IMR-90 (cell line): ENCODE measurements around the gene CAMTA1. TPM values are rescaled to one million over a fixed set of nuclear protein-coding genes. Genes with fewer than 3 reads are reported as not detected.

Experiments used
- ATAC-seq: fragments of 200-7000 bp; cut with Tn5 transposase; 2 replicates; pipeline ENCODE4 v1.9.1; 2020; ENCODE audit warnings: low read depth, mild to moderate bottlenecking, moderate library complexity
- BruUV-seq: library from RNA; stranded (reverse); fragments of 400-500 nt; replicated peaks from 2 replicates; lab custom pipeline; 2021; lab: Mats Ljungman, UMichigan
- CTCF ChIA-PET: fragments of 300-600 bp; formaldehyde crosslinking; extraction: SDS; loops from one replicate; lab custom pipeline; 2021; ENCODE audit warnings: antibody characterized with exemption; lab: Yijun Ruan, JAX
- POLR2A ChIA-PET: fragments of 300-600 bp; sonication (Branson Sonifier 250); formaldehyde crosslinking; loops from one replicate; lab custom pipeline; 2022; ENCODE audit warnings: antibody characterized with exemption; ENCODE audit not compliant: unreplicated experiment; lab: Charles Lee
- DNase-seq: peaks from one replicate; pipeline ENCODE4 v3.0.0; 2013
- H2AFZ ChIP-seq: replicated peaks from 2 replicates; pipeline ENCODE3; 2013; ENCODE audit warnings: low read length, mild to moderate bottlenecking; ENCODE audit not compliant: poor library complexity
- H2AK5ac ChIP-seq: 2 replicates; pipeline ENCODE4 v1.6.1; 2013; ENCODE audit warnings: low read depth, low read length, inconsistent platforms
- H2AK9ac ChIP-seq: replicated peaks from 2 replicates; pipeline ENCODE3; 2013; ENCODE audit warnings: mild to moderate bottlenecking, low read depth, low read length, moderate library complexity; ENCODE audit not compliant: poor library complexity
- H2BK120ac ChIP-seq: 2 replicates; pipeline ENCODE4 v1.6.1; 2013; ENCODE audit warnings: low read depth, low read length, inconsistent platforms
- H2BK15ac ChIP-seq: 3 replicates; pipeline ENCODE4 v1.6.1; 2013; ENCODE audit warnings: low read depth, low read length, inconsistent platforms
- H2BK20ac ChIP-seq: 2 replicates; pipeline ENCODE4 v1.6.1; 2013; ENCODE audit warnings: low read depth, mild to moderate bottlenecking, inconsistent platforms, low read length, moderate library complexity
- H2BK5ac ChIP-seq: 2 replicates; pipeline ENCODE4 v1.6.1; 2013; ENCODE audit warnings: mild to moderate bottlenecking, low read depth, low read length, inconsistent platforms; ENCODE audit not compliant: poor library complexity, severe bottlenecking
- H3K14ac ChIP-seq: replicated peaks from 2 replicates; pipeline ENCODE4 v1.6.1; 2013; ENCODE audit warnings: low read depth, low read length, inconsistent platforms
- H3K18ac ChIP-seq: 2 replicates; pipeline ENCODE4 v1.6.1; 2013; ENCODE audit warnings: low read depth, low read length, control low read depth
- H3K23ac ChIP-seq: 2 replicates; pipeline ENCODE4 v1.6.1; 2013; ENCODE audit warnings: low read depth, low read length, inconsistent platforms
- H3K27ac ChIP-seq: 2 replicates; pipeline ENCODE4 v1.5.1; 2013; ENCODE audit warnings: mild to moderate bottlenecking, control low read depth, low read length; ENCODE audit not compliant: insufficient read depth
- H3K27me3 ChIP-seq: 2 replicates; pipeline ENCODE4 v1.6.1; 2013; ENCODE audit warnings: low read length; ENCODE audit not compliant: control insufficient read depth, insufficient read depth
- H3K36me3 ChIP-seq: 2 replicates; pipeline ENCODE4 v1.6.1; 2013; ENCODE audit warnings: low read length, mixed read lengths; ENCODE audit not compliant: control insufficient read depth, insufficient read depth
- H3K4ac ChIP-seq: 2 replicates; pipeline ENCODE4 v1.6.1; 2013; ENCODE audit warnings: low read depth, low read length, inconsistent platforms
- H3K4me1 ChIP-seq: 2 replicates; pipeline ENCODE4 v1.6.1; 2013; ENCODE audit warnings: low read length, mixed read lengths; ENCODE audit not compliant: control insufficient read depth, insufficient read depth
- H3K4me2 ChIP-seq: 2 replicates; pipeline ENCODE4 v1.6.1; 2013; ENCODE audit warnings: low read depth, mild to moderate bottlenecking, control low read depth, low read length, moderate library complexity
- H3K4me3 ChIP-seq: 2 replicates; pipeline ENCODE4 v1.5.1; 2013; ENCODE audit warnings: low read depth, mild to moderate bottlenecking, control low read depth, low read length, moderate library complexity; ENCODE audit not compliant: insufficient read depth
- H3K56ac ChIP-seq: 2 replicates; pipeline ENCODE4 v1.6.1; 2013; ENCODE audit warnings: low read length, inconsistent platforms; ENCODE audit not compliant: insufficient read depth; ENCODE audit errors: extremely low read depth
- H3K79me1 ChIP-seq, 2 experiments: 2 replicates each; pipeline ENCODE4 v1.6.1; 2013; ENCODE audit warnings: low read length in 2 of 2, inconsistent platforms in 1 of 2, low read depth in 1 of 2
- H3K9ac ChIP-seq: 2 replicates; pipeline ENCODE4 v1.6.1; 2013; ENCODE audit warnings: low read depth, low read length, control low read depth
- H3K9me1 ChIP-seq: 2 replicates; pipeline ENCODE4 v1.6.1; 2013; ENCODE audit warnings: low read length, inconsistent platforms; ENCODE audit not compliant: insufficient read depth
- H3K9me3 ChIP-seq: 2 replicates; pipeline ENCODE4 v1.6.1; 2013; ENCODE audit warnings: low read length; ENCODE audit not compliant: control insufficient read depth, insufficient read depth
- H4K20me1 ChIP-seq: 2 replicates; pipeline ENCODE4 v1.6.1; 2013; ENCODE audit warnings: low read length, inconsistent platforms; ENCODE audit not compliant: insufficient read depth
- H4K5ac ChIP-seq: 2 replicates; pipeline ENCODE4 v1.6.1; 2013; ENCODE audit warnings: mild to moderate bottlenecking, low read depth, low read length, control low read depth
- H4K8ac ChIP-seq, 2 experiments: 2 replicates each; pipeline ENCODE4 v1.6.1; 2013; ENCODE audit warnings: low read depth in 2 of 2, low read length in 2 of 2, control low read depth in 1 of 2, inconsistent platforms in 1 of 2
- H4K91ac ChIP-seq: 2 replicates; pipeline ENCODE4 v1.6.1; 2013; ENCODE audit warnings: low read depth, low read length, inconsistent platforms; ENCODE audit not compliant: insufficient read depth
- BHLHE40 ChIP-seq: fragments of 150-350 bp; IDR thresholded peaks from 2 replicates; pipeline ENCODE4 v1.6.1; 2016; ENCODE audit warnings: mild to moderate bottlenecking, low read depth, low read length
- CEBPB ChIP-seq: IDR thresholded peaks from 2 replicates; pipeline ENCODE4 v1.6.1; 2012; ENCODE audit warnings: low read depth, low read length, improper control_type of control experiment
- CHD1 ChIP-seq: IDR thresholded peaks from 2 replicates; pipeline ENCODE4 v1.6.1; 2012; ENCODE audit warnings: low read depth, low read length, improper control_type of control experiment
- CTCF ChIP-seq: conservative IDR thresholded peaks from 2 replicates; pipeline ENCODE4 v1.5.1; 2012; ENCODE audit warnings: mild to moderate bottlenecking, low read depth, low read length, improper control_type of control experiment
- ELK1 ChIP-seq: fragments of 150-350 bp; IDR thresholded peaks from 2 replicates; pipeline ENCODE4 v1.6.1; 2016; ENCODE audit warnings: low read depth, mild to moderate bottlenecking, low read length, moderate library complexity, borderline replicate concordance
- FOS ChIP-seq: fragments of 150-350 bp; IDR thresholded peaks from 2 replicates; pipeline ENCODE4 v1.6.1; 2016; ENCODE audit warnings: low read depth, low read length
- MAFK ChIP-seq: IDR thresholded peaks from 2 replicates; pipeline ENCODE4 v1.6.1; 2012; ENCODE audit warnings: low read depth, low read length, improper control_type of control experiment
- MAZ ChIP-seq: IDR thresholded peaks from 2 replicates; pipeline ENCODE4 v1.6.1; 2012; ENCODE audit warnings: low read depth, mild to moderate bottlenecking, low read length, improper control_type of control experiment, moderate library complexity, borderline replicate concordance
- MXI1 ChIP-seq: IDR thresholded peaks from 2 replicates; pipeline ENCODE4 v1.6.1; 2012; ENCODE audit warnings: low read depth, mild to moderate bottlenecking, low read length, moderate library complexity, borderline replicate concordance
- NFE2L2 ChIP-seq: fragments of 150-350 bp; IDR thresholded peaks from 2 replicates; pipeline ENCODE4 v1.6.1; 2016; ENCODE audit warnings: low read depth, mild to moderate bottlenecking, low read length
- POLR2A ChIP-seq: IDR thresholded peaks from 2 replicates; pipeline ENCODE4 v1.6.1; 2012; ENCODE audit warnings: mild to moderate bottlenecking, low read depth, low read length
- RAD21 ChIP-seq: IDR thresholded peaks from 2 replicates; pipeline ENCODE4 v1.6.1; 2012; ENCODE audit warnings: low read length, improper control_type of control experiment
- RCOR1 ChIP-seq: IDR thresholded peaks from 2 replicates; pipeline ENCODE4 v1.6.1; 2012; ENCODE audit warnings: mild to moderate bottlenecking, low read length, improper control_type of control experiment; ENCODE audit not compliant: insufficient replicate concordance
- RFX5 ChIP-seq: IDR thresholded peaks from 2 replicates; pipeline ENCODE4 v1.8.0; 2012; ENCODE audit warnings: low read depth, mild to moderate bottlenecking, low read length, moderate library complexity
- SMC3 ChIP-seq: fragments of 150-350 bp; IDR thresholded peaks from 2 replicates; pipeline ENCODE4 v1.6.1; 2016; ENCODE audit warnings: low read depth, mild to moderate bottlenecking, antibody characterized with exemption, low read length, moderate library complexity
- USF2 ChIP-seq: fragments of 150-350 bp; IDR thresholded peaks from 2 replicates; pipeline ENCODE4 v1.6.1; 2017; ENCODE audit warnings: mild to moderate bottlenecking, antibody characterized with exemption, low read length, low read depth
- WGBS, 2 experiments: methylation state at CpG; one replicate each; pipeline versions ENCODE4 v1.1.5 to v1.1.7; 2013; ENCODE audit warnings: missing lambda C conversion rate in 2 of 2; ENCODE audit not compliant: insufficient read length in 1 of 2; ENCODE audit errors: extremely low coverage in 2 of 2; 5-methylcytosine and 5-hydroxymethylcytosine counted together
- dilution Hi-C: fragments of 300-500 bp; cut with HindIII; formaldehyde crosslinking; loops from one replicate; pipeline ENCODE4 v1.14.3; 2018; ENCODE audit warnings: low sequenced_read_pairs; ENCODE audit not compliant: unreplicated experiment
- in situ Hi-C: fragments of 300-500 bp; cut with MboI; formaldehyde crosslinking; loops from 3 replicates; pipeline ENCODE4 v1.14.3; 2019; ENCODE audit warnings: low sequenced_read_pairs, inconsistent platforms, mixed read lengths
- intact Hi-C: fragments of 100-400 bp; cut with micrococcal nuclease; formaldehyde crosslinking; loops from 2 replicates; pipeline ENCODE4 v1.10.0; 2022
- polyA plus RNA-seq, 3 experiments: library from polyadenylated mRNA; depleted of rRNA; stranded (reverse); fragments of >200 nt; gene quantifications; 2 replicates each; pipeline ENCODE4 v1.2.3, GENCODE V29; 2012; ENCODE audit warnings: low replicate concordance in 1 of 3
- total RNA-seq: library from RNA; depleted of rRNA; stranded (reverse); fragments of >200 nt; gene quantifications from 2 replicates; pipeline ENCODE4 v1.2.3, GENCODE V29; 2012

CAMTA1 gene
- total and polyA plus RNA-seq, 2 of the 4 experiments (the other 2 are of a cell fraction) = 35.5 to 74.3 TPM

GRCh38 chr1:7440154-7440553, 654.9 kb downstream of the CAMTA1 start:
- ChIA-PET POLR2A (no interaction called here), CTCF (no interaction called here)
- Histone ChIP-seq H2BK5ac (no peak overlapping the region), H3K9me3 (no peaks in the 10 kb centered on the region), H3K27ac (no peak overlapping the region), H4K8ac (no peak overlapping the region), H2BK15ac (no peak overlapping the region), H2AK5ac (no peak overlapping the region), H4K5ac (no peak overlapping the region), H3K9ac (no peak overlapping the region), H3K4ac (no peak overlapping the region), H3K9me1 (no peaks in the 10 kb centered on the region), H2AFZ (no peak overlapping the region), H2BK20ac (no peak overlapping the region), H4K20me1 (no peaks in the 10 kb centered on the region; the same call in 1 of the 2 replicates), H3K4me2 (no peak overlapping the region), H2BK120ac (no peak overlapping the region), H4K91ac (no peak overlapping the region), H3K79me1 (no peaks in the 10 kb centered on the region), H3K14ac (no peak overlapping the region), H3K27me3 (no peaks in the 10 kb centered on the region), H3K56ac (no peak overlapping the region), H3K4me1 (no peaks in the 10 kb centered on the region), H3K4me3 (no peak overlapping the region), H3K18ac (no peak overlapping the region), H3K36me3 (no peaks in the 10 kb centered on the region), H3K23ac (no peak overlapping the region), H2AK9ac (no peak overlapping the region)
- ATAC-seq = no peak
- no TSS peak for BruUV-seq
- in situ Hi-C loops = no loop called here
- 67% methylated on average over 2 of the region's 13 CpGs; no CpG with 5 or more reads in 1 of the 2 experiments for WGBS, 2 experiments
- no peak for DNase-seq
- no peak for TF ChIP-seq SMC3
- no peak for TF ChIP-seq ELK1
- TF ChIP-seq MAZ = no peak
- no peak for TF ChIP-seq NFE2L2
- no peak for TF ChIP-seq RFX5
- TF ChIP-seq RAD21 = no peak
- TF ChIP-seq CEBPB = no peak
- no peak for TF ChIP-seq MXI1
- no peak for TF ChIP-seq CTCF
- no peak for TF ChIP-seq USF2
- no peak for TF ChIP-seq MAFK
- no peak for TF ChIP-seq RCOR1
- no peak for TF ChIP-seq CHD1
- no peak for TF ChIP-seq FOS
- no peak for TF ChIP-seq BHLHE40
- TF ChIP-seq POLR2A = no peak
- intact Hi-C loops = no loop called here
- dilution Hi-C loops = no loop called here
